Thyroid gland (tissue), 4 donors: ENCODE data around the gene LRMDA.

Experiments
- CTCF ChIP-seq, 6 experiments: fragments of 200-600 bp in 3 of 6; fragments of 450-650 bp in 3 of 6; sonication (generic) in 3 of 6; IDR thresholded peaks; one replicate each; pipeline ENCODE4 v1.5.1; 2016 to 2019; ENCODE audit warnings: antibody characterized with exemption in 6 of 6, mild to moderate bottlenecking in 2 of 6, inconsistent platforms in 1 of 6, moderate library complexity in 1 of 6
- POLR2A ChIP-seq, 2 donors: fragments of 450-650 bp; IDR thresholded peaks; one replicate each; pipeline ENCODE4 v1.6.1; 2017; ENCODE audit warnings: antibody characterized with exemption in 2 of 2, mild to moderate bottlenecking in 2 of 2, moderate library complexity in 1 of 2

- TF ChIP-seq POLR2A (IDR thresholded peaks at IDR 0.05): no peak
- no peak for TF ChIP-seq CTCF (IDR thresholded peaks at IDR 0.05)
Measured at GRCh38 chr10:75959209-75959608, 527.8 kb downstream of the LRMDA start.
